K562 (cell line): ENCODE data around the gene XPOT. TPM values are rescaled to one million over a fixed set of nuclear protein-coding genes. Genes with fewer than 3 reads are reported as not detected.

Experiments
- ATAC-seq: fragments of 200-7000 bp; cut with Tn5 transposase; 3 replicates; pipeline ENCODE4 v1.9.1; 2020; ENCODE audit warnings: moderate library complexity
- BruUV-seq: library from RNA; stranded (reverse); fragments of 400-500 nt; replicated peaks from 2 replicates; lab custom pipeline; 2021; lab: Mats Ljungman, UMichigan
- CTCF ChIA-PET: fragments of 300-600 bp; formaldehyde crosslinking; extraction: SDS; loops from one replicate; lab custom pipeline; 2021; ENCODE audit warnings: low intra/inter-chr PET ratio; lab: Yijun Ruan, JAX
- POLR2A ChIA-PET: fragments of 300-600, 350-650 bp; sonication (Branson Sonifier 250); formaldehyde crosslinking; extraction: SDS; loops from one replicate; lab custom pipeline; 2021; ENCODE audit warnings: antibody characterized with exemption, inconsistent platforms; lab: Yijun Ruan, JAX
- DNase-seq, 4 experiments: peaks; one replicate each; pipeline versions ENCODE4 v3.0.0 to v3.0.0-alpha.2; 2011 to 2018; ENCODE audit warnings: low spot score in 3 of 4, mixed read lengths in 3 of 4; ENCODE audit errors: extremely low read depth in 1 of 4
- FAIRE-seq: peaks from 2 replicates; lab custom pipeline; 2011; peaks lifted over from hg19 to GRCh38; lab: Jason Lieb, UNC
- H2AFZ ChIP-seq: 2 replicates; pipeline ENCODE4 v1.6.0; 2011; ENCODE audit warnings: low read depth, low read length, control low read depth, inconsistent platforms
- H3K27ac ChIP-seq: fragments of 200-600 bp; 3 replicates; pipeline ENCODE4 v1.8.0; 2011; ENCODE audit warnings: low read depth, mild to moderate bottlenecking, control low read depth, inconsistent platforms, low read length, moderate library complexity, mixed read lengths; ENCODE audit errors: extremely low read depth
- H3K27me3 ChIP-seq, 2 experiments: fragments of 300-600 bp in 1 of 2; 2 replicates in 1 of 2; 3 replicates in 1 of 2; pipeline versions ENCODE4 v1.6.0 to v1.8.0; 2011; ENCODE audit warnings: inconsistent platforms in 2 of 2, low read length in 2 of 2, mild to moderate bottlenecking in 1 of 2, mixed read lengths in 1 of 2, moderate library complexity in 1 of 2; ENCODE audit not compliant: control insufficient read depth in 2 of 2, insufficient read depth in 2 of 2
- H3K36me3 ChIP-seq: fragments of 300-600 bp; 3 replicates; pipeline ENCODE4 v1.8.0; 2011; ENCODE audit warnings: mild to moderate bottlenecking, low read length, inconsistent platforms; ENCODE audit not compliant: control insufficient read depth, insufficient read depth
- H3K4me1 ChIP-seq, 2 experiments: fragments of 200-600 bp in 1 of 2; replicated peaks in 1 of 2; 2 replicates in 1 of 2; 3 replicates in 1 of 2; pipeline versions ENCODE4 v1.5.1 to v1.8.0; 2011; ENCODE audit warnings: inconsistent platforms in 2 of 2, low read length in 2 of 2, mild to moderate bottlenecking in 1 of 2, mixed read lengths in 1 of 2, moderate library complexity in 1 of 2; ENCODE audit not compliant: control insufficient read depth in 2 of 2, insufficient read depth in 2 of 2
- H3K4me2 ChIP-seq: 2 replicates; pipeline ENCODE4 v1.6.1; 2011; ENCODE audit warnings: low read length, control low read depth, inconsistent platforms, mixed read lengths; ENCODE audit not compliant: insufficient read depth
- H3K4me3 ChIP-seq: fragments of 200-600 bp; sonication (generic), shearing (Covaris generic); 2 replicates; pipeline ENCODE4 v1.5.1; 2016; ENCODE audit warnings: control low read depth, inconsistent platforms
- H3K79me2 ChIP-seq: fragments of 200-600 bp; 3 replicates; pipeline ENCODE4 v1.8.0; 2011; ENCODE audit warnings: low read length, inconsistent platforms; ENCODE audit not compliant: control insufficient read depth, insufficient read depth
- H3K9ac ChIP-seq, 2 experiments: 2 replicates each; pipeline versions ENCODE4 v1.6.0 to v1.6.1; 2011; ENCODE audit warnings: low read depth in 2 of 2, low read length in 2 of 2, control low read depth in 1 of 2, inconsistent platforms in 1 of 2, mild to moderate bottlenecking in 1 of 2, mixed read lengths in 1 of 2; ENCODE audit not compliant: insufficient read depth in 1 of 2
- H3K9me1 ChIP-seq: one replicate; pipeline ENCODE4 v1.6.0; 2011; ENCODE audit warnings: inconsistent platforms, mild to moderate bottlenecking, low read length, moderate library complexity; ENCODE audit not compliant: control insufficient read depth, insufficient read depth
- H3K9me3 ChIP-seq: replicated peaks from 2 replicates; pipeline ENCODE4 v1.5.1; 2011; ENCODE audit warnings: low read depth, low read length, inconsistent platforms; ENCODE audit not compliant: control insufficient read depth, insufficient read depth
- H4K20me1 ChIP-seq: replicated peaks from 2 replicates; pipeline ENCODE4 v1.6.1; 2011; ENCODE audit warnings: low read length, inconsistent platforms, mixed read lengths; ENCODE audit not compliant: control insufficient read depth, insufficient read depth
- ATF4 ChIP-seq: fragments of 450-650 bp; formaldehyde crosslinking; IDR thresholded peaks from 2 replicates; pipeline ENCODE4 v1.4.0; 2022; ENCODE audit warnings: mild to moderate bottlenecking, moderate library complexity
- ELF2 ChIP-seq: fragments of 250-450 bp; sonication (Bioruptor Pico); IDR thresholded peaks from 2 replicates; pipeline ENCODE4 v1.5.0; 2021; ENCODE audit warnings: mild to moderate bottlenecking
- GABPB1 ChIP-seq: sonication (generic); formaldehyde crosslinking; IDR thresholded peaks from 2 replicates; pipeline ENCODE4 v1.8.0; 2022; ENCODE audit warnings: mild to moderate bottlenecking, missing genetic modification reagents
- RAD21 ChIP-seq, 2 experiments: fragments of 250-450 bp in 1 of 2; fragments of 450-650 bp in 1 of 2; sonication (Bioruptor Pico) in 1 of 2; formaldehyde crosslinking in 1 of 2; IDR thresholded peaks in 1 of 2; conservative IDR thresholded peaks in 1 of 2; 2 replicates each; pipeline versions ENCODE4 v1.4.0 to v1.8.0; 2020 to 2022; ENCODE audit warnings: mild to moderate bottlenecking in 2 of 2, moderate library complexity in 1 of 2
- SETDB1 ChIP-seq: IDR thresholded peaks from one replicate; pipeline ENCODE4 v1.6.1; 2012; ENCODE audit warnings: low read length, control low read depth, inconsistent platforms
- SP1 ChIP-seq: sonication (generic); formaldehyde crosslinking; IDR thresholded peaks from 2 replicates; pipeline ENCODE4 v1.8.1; 2022; ENCODE audit warnings: mild to moderate bottlenecking, missing genetic modification reagents
- TCF7L2 ChIP-seq: fragments of 150-350 bp; IDR thresholded peaks from 2 replicates; pipeline ENCODE4 v1.6.1; 2016; ENCODE audit warnings: low read depth, mild to moderate bottlenecking, low read length, moderate library complexity
- WGBS: fragments of 100-300 bp; shearing (Covaris generic); methylation state at CpG from one replicate; pipeline ENCODE4 v1.1.6; 2016; ENCODE audit warnings: low coverage, mixed read lengths; ENCODE audit not compliant: insufficient coverage; ENCODE audit errors: missing lambda C conversion rate; 5-methylcytosine and 5-hydroxymethylcytosine counted together
- in situ Hi-C: fragments of 300-500 bp; cut with MboI; formaldehyde crosslinking; loops from 4 replicates; pipeline ENCODE4 v1.15.0; 2018; ENCODE audit warnings: inconsistent platforms, mixed read lengths
- intact Hi-C: fragments of 100-400 bp; cut with micrococcal nuclease; formaldehyde crosslinking; loops from 2 replicates; pipeline ENCODE4 v1.14.2; 2022
- polyA plus RNA-seq, 8 experiments: library from polyadenylated mRNA; depleted of rRNA in 4 of 8; stranded (reverse) in 5 of 8; unstranded in 3 of 8; fragments of >200 nt; fragmentation: Nextera tagmentation in 2 of 8; fragmentation: Illumina TruSeq in 1 of 8; extraction: Ambion mirVana in 2 of 8; extraction: Trizol in 1 of 8; gene quantifications; 2 replicates each; pipeline versions ENCODE4 v1.2.1 to v1.2.3, GENCODE V29; 2011 to 2014; ENCODE audit warnings: inconsistent platforms in 1 of 8, missing spikeins in 1 of 8
- total RNA-seq, 7 experiments: library from RNA; depleted of rRNA in 6 of 7; stranded (reverse); fragments of >200 nt in 6 of 7; fragmentation: Illumina TruSeq in 2 of 7; extraction: Trizol in 2 of 7; gene quantifications; 2 replicates each; pipeline versions ENCODE4 v1.2.1 to v1.2.3, GENCODE V29; 2011 to 2021; ENCODE audit warnings: low replicate concordance in 1 of 7
- TF ChIP-seq, protein P1 (sequence below): fragments of 450-650 bp; IDR thresholded peaks from 2 replicates; pipeline ENCODE4 v1.6.1; 2016
- TF ChIP-seq, protein P2 (sequence below): sonication (generic); formaldehyde crosslinking; IDR thresholded peaks from 2 replicates; pipeline ENCODE4 v1.8.0; 2023; ENCODE audit warnings: mild to moderate bottlenecking, missing genetic modification reagents
- TF ChIP-seq, protein P3 (sequence below): sonication (generic); formaldehyde crosslinking; IDR thresholded peaks from 2 replicates; pipeline ENCODE4 v1.8.0; 2022; ENCODE audit warnings: missing genetic modification reagents, mild to moderate bottlenecking, moderate library complexity, borderline replicate concordance
- TF ChIP-seq, protein P4 (sequence below): conservative IDR thresholded peaks from 2 replicates; pipeline ENCODE4 v1.6.1; 2011; ENCODE audit warnings: low read depth, mild to moderate bottlenecking, low read length; ENCODE audit not compliant: control insufficient read depth

The XPOT gene
- total and polyA plus RNA-seq, 9 of the 15 experiments (the other 6 are each of a cell fraction or from before 2014, with no cell fraction given) = 26.2 to 192 (median 102) TPM

GRCh38 chr12:64390275-64390851, 13.8 kb upstream of the XPOT start, which contains the start of gene C12orf56 (continued):
- TF ChIP-seq, protein P1, sequence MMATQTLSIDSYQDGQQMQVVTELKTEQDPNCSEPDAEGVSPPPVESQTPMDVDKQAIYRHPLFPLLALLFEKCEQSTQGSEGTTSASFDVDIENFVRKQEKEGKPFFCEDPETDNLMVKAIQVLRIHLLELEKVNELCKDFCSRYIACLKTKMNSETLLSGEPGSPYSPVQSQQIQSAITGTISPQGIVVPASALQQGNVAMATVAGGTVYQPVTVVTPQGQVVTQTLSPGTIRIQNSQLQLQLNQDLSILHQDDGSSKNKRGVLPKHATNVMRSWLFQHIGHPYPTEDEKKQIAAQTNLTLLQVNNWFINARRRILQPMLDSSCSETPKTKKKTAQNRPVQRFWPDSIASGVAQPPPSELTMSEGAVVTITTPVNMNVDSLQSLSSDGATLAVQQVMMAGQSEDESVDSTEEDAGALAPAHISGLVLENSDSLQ = no peak

DNA sequence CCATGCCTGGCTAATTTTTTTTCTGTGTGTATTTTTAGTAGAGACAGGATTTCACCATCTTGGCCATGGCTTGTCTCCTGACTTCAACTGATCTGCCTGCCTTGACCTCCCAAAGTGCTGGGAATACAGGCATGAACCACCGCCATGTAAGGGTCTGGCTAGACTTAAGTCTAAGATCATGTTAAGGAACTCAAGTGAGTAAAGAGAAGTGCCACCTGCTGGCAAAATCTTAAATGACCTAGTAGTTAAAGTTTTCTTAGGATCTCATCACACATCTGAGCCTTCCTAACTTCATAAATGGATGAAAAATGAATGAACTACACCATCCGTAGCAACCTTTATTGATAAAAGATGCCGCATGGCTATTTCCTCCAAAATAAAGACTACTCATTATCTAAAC, 12.0 kb upstream of the XPOT start:
- Histone ChIP-seq H3K9ac (no peak overlapping the region), H3K27ac (no peak overlapping the region), H3K79me2 (no peaks in the 10 kb centered on the region), H4K20me1 (no peaks in the 10 kb centered on the region), H3K36me3 (no peaks in the 10 kb centered on the region), H3K4me1 (peaks cover 0 to 13% of the 10 kb centered on the region in 2 experiments; a peak in 2 of 5 replicates), H3K4me3 (no peak overlapping the region), H3K4me2 (no peak overlapping the region), H3K27me3 (peaks cover 0 to 11% of the 10 kb centered on the region in 2 experiments; a peak in 2 of 5 replicates), H3K9me1 (no peaks in the 10 kb centered on the region), H3K9me3 (no peaks in the 10 kb centered on the region), H2AFZ (no peak overlapping the region)
- in situ Hi-C loops = loop anchor here (25.0 kb wide), 1 partner anchor 555 kb away; the partner anchor contains the start of gene SRGAP1
- ATAC-seq = peak; percentile 70
- peak; percentile 76 for FAIRE-seq
- no TSS peak for BruUV-seq
- peak in 3 of 4 experiments; percentile 35 to 40 (median 36) for DNase-seq
- POLR2A ChIA-PET = interaction anchor here (1.1 kb wide), 1 partner anchor 12 kb away, joined by 4 read pairs; no protein-coding TSS in a partner anchor
- intact Hi-C loops = loop anchor here (1.0 kb wide), 1 partner anchor 119 kb away; no protein-coding TSS in a partner anchor
- 34% methylated on average over 3 of the region's 3 CpGs for WGBS
- CTCF ChIA-PET = no interaction called here
- TF ChIP-seq RAD21 (CRISPR knock-in tag; conservative IDR thresholded peaks at IDR 0.05 in 1 of 2, IDR thresholded peaks at IDR 0.05 in 1 of 2) = peak in 1 of 2 experiments; percentile 23; a peak in 1 of 4 replicates
- TF ChIP-seq, protein P2, sequence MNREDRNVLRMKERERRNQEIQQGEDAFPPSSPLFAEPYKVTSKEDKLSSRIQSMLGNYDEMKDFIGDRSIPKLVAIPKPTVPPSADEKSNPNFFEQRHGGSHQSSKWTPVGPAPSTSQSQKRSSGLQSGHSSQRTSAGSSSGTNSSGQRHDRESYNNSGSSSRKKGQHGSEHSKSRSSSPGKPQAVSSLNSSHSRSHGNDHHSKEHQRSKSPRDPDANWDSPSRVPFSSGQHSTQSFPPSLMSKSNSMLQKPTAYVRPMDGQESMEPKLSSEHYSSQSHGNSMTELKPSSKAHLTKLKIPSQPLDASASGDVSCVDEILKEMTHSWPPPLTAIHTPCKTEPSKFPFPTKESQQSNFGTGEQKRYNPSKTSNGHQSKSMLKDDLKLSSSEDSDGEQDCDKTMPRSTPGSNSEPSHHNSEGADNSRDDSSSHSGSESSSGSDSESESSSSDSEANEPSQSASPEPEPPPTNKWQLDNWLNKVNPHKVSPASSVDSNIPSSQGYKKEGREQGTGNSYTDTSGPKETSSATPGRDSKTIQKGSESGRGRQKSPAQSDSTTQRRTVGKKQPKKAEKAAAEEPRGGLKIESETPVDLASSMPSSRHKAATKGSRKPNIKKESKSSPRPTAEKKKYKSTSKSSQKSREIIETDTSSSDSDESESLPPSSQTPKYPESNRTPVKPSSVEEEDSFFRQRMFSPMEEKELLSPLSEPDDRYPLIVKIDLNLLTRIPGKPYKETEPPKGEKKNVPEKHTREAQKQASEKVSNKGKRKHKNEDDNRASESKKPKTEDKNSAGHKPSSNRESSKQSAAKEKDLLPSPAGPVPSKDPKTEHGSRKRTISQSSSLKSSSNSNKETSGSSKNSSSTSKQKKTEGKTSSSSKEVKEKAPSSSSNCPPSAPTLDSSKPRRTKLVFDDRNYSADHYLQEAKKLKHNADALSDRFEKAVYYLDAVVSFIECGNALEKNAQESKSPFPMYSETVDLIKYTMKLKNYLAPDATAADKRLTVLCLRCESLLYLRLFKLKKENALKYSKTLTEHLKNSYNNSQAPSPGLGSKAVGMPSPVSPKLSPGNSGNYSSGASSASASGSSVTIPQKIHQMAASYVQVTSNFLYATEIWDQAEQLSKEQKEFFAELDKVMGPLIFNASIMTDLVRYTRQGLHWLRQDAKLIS (CRISPR knock-in tag) = no peak
- TF ChIP-seq, protein P3, sequence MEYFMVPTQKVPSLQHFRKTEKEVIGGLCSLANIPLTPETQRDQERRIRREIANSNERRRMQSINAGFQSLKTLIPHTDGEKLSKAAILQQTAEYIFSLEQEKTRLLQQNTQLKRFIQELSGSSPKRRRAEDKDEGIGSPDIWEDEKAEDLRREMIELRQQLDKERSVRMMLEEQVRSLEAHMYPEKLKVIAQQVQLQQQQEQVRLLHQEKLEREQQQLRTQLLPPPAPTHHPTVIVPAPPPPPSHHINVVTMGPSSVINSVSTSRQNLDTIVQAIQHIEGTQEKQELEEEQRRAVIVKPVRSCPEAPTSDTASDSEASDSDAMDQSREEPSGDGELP = no peak
- no peak for TF ChIP-seq SETDB1
- no peak for TF ChIP-seq GABPB1
- no peak for TF ChIP-seq ATF4 (CRISPR knock-in tag)
- TF ChIP-seq SP1 (CRISPR knock-in tag) = no peak
- TF ChIP-seq, protein P4, sequence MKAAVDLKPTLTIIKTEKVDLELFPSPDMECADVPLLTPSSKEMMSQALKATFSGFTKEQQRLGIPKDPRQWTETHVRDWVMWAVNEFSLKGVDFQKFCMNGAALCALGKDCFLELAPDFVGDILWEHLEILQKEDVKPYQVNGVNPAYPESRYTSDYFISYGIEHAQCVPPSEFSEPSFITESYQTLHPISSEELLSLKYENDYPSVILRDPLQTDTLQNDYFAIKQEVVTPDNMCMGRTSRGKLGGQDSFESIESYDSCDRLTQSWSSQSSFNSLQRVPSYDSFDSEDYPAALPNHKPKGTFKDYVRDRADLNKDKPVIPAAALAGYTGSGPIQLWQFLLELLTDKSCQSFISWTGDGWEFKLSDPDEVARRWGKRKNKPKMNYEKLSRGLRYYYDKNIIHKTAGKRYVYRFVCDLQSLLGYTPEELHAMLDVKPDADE = no peak
- TF ChIP-seq TCF7L2 = no peak
- no peak for TF ChIP-seq ELF2
